ENCODE measurements around the gene CELSR1.

The CELSR1 gene

DNA sequence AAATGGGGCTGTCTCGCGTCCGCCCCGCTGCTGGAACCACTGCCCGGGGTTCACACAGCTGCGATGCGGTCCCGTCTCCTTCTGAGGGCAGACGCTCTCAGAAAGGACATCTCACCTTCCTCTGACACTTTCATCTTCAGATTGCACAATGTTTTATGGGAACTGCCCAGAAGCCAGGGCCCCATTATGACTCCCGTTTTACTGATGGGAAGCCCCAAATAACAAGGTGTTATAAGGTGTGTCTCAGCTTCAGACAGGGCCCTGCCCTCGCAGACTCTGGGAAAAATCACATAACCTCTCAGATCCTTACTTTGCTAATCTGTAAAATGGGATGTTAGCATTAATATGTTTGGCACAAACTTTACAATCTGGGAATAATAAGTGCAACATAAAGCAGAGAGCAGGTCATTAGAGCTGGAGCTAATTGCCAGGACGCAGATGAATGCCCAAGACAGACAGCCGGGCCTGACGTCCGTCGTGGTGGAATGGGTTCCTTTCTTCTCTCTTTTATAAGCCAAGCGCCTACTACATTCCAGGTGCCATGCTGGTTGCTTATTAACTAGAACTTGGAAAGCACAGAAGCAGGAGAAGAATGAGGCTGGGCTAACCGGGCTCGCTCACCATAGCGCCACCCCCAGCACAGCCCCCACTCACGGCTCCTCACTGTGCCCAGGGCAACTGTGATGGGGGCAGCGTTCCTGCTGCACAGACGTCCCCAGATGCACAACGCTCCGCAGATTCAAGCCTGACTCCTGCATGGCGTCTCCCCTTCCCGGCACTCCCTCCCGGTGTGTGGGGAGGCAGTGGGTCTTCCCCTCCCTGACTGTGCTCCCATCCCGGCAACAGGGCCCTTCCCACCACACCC lies 158.1 kb downstream of the CELSR1 start:
- no peak for DNase-seq
- intact Hi-C loops (cut with DNase I), result loop anchor here (10.0 kb wide), 1 partner anchor 66 kb away; no protein-coding TSS in a partner anchor

DNA sequence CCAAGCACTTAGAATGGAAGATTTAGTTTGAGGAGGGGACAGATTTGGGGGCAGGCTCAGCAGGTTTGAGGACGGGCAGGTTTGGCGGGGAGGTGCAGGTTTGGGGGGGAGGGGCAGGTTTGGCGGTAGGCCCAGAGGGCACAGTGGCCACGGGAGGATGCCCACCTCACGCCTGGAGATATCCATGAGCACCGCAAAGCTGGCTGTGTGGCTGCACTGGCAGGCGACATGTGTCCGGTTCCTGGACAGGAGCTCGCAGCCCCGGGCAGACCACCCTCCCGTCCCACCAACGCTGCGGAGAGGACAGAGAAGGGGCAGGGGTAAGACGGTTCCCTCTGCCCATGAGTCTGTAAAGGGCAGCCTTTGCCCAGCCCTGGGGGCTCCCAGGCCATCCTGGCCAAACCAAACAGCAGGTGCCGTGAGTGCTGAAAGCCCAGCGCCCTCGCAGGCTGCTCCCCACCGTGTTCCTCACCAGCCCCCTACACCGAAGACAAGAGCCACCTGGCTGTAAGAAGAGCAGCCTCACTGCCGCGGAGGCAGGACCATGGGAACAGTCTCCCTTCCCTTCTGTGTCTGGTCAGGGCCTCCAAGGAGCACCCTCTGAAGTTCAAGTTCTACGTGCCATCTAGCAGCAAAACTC lies 158.9 kb downstream of the CELSR1 start:
- intact Hi-C loops (cut with DNase I), result loop anchor here (10.0 kb wide), 1 partner anchor 66 kb away; no protein-coding TSS in a partner anchor
- no peak for DNase-seq

DNA sequence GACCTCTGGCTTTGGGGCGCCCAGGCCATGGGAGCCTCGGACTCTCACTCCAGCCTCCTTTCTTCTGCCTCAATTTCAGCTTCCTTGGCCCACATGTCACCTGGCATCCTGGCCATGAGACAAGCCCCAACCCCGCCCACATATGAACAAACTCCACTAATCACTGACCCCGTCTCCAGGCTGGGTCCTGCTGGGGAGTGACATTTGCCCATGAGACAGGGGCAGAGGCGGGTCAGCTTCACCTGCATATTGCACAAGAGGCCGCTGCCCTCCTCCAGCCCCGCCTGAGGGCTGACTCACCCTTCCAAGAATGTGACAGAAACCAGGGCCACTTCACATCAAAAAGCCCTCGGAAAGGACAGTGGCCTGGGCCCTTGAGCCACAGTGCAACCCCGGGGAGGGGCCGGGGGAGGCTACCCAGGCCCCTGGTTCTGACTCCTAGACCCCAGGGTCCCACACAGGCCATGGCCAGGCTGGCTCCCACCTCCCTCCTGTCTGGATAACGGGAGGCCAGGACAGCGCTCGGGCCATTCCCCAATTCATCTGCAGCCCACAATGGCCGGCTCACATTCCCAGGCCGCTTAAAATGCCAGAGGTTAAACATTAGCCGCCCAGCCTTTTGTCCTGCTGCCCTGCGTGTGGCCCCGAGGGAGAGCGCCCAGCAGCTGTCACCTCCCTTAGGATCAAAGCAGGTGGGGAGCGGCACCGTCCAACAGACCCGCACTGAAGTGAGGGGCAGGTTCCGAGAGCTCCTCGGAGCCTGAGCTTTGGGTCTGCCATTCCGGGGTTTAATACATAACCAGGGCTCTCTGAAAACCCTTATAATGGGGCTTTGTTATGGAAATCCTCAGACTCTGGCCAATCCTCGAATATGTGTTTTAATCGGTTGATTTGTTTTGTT lies 159.6 kb downstream of the CELSR1 start:
- DNase-seq, result no peak
- intact Hi-C loops (cut with DNase I), result loop anchor here (10.0 kb wide), 1 partner anchor 67 kb away; no protein-coding TSS in a partner anchor

DNA sequence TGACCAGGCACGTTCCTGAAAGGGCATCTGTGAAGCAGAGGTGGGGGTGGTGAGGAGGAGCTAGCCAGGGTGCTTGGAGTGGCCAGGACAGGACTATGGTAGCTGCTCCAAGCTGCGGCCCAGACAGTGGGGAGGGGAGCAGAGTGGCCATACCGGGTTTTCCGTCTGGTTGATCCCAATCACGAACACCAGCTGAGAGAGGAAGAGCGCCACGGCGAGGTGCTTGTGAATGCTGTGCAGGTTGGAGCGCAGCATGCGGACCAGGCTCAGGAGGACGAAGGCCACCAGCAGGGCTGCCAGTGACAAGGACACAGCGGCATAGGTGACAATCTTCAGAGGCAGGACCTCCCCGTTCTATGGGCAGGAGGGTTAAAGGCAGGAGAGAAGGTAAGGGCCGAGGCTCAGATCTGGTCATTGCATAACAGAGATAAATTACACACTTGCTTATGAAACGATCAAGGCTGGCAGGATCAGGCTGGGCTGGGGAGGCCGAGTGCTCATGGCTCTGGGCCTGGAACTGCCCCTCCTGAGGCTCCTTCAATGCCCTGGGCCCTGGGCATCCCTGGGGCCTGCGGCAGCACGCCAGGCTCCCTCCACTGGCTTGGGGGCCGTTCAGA lies 160.4 kb downstream of the CELSR1 start:
- no peak for DNase-seq
- intact Hi-C loops (cut with DNase I), result loop anchor here (10.0 kb wide), 1 partner anchor 68 kb away; no protein-coding TSS in a partner anchor

DNA sequence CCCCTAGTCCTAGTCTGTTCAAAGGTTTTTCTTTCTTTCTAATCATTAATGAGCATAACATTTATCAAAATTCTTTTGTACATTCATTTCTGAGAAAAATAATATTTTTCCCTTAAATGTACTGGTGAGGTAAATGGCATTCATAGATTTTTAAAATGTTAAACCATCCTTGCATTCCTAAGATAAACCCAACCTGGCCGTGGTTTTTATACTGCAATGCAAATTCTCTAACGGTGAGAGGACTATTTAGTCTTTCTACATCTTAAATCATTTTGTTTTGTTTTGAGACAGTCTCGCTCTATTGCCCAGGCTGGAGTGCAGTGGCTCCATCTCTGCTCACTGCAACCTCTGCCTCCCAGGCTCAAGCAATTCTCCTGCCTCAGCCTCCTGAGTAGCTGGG lies 161.3 kb downstream of the CELSR1 start:
- intact Hi-C loops (cut with DNase I), result loop anchor here (10.0 kb wide), 1 partner anchor 69 kb away; no protein-coding TSS in a partner anchor
- DNase-seq, result no peak

DNA sequence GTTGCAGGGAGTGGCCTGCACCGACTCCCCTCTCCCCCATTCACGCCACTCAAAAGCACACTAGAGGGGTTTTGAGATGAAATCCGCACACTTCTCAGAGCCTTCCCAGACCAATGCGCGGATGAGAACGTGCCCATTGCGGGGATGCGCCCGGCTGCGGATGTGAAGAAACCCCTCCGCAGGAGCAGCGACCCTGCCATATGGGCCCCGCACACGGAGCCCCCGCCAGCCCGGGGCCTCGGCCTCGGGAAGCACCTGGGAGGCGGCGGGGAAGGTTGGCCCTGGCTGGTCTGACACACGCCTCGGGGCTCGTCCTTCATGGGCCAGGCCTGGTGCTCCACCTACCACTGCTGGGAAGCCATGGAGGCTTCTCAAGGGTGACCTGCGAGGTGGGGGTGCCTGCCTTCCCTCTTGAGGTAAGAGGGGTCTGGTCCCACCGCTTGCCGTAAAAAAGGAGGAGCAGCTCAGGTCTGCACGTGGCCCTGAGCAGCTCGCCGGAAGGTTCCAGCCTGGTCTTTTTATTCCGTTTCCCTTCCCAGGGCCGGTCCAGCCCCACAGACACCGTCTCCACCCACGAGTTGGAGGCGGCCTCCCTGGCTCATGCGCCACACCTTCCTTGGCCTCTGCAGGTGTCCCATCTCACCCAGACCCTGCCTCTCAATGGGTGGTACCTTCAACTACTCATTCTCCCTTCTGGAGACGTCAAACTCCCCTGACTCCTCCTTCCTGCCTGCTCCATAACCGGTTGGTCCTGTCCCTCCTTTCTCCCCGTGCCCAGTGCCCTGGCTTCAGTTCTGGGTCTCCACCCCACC lies 162.6 kb downstream of the CELSR1 start:
- DNase-seq, result no peak
- intact Hi-C loops (cut with DNase I), result loop anchor here (10.0 kb wide), 1 partner anchor 70 kb away; no protein-coding TSS in a partner anchor

DNA sequence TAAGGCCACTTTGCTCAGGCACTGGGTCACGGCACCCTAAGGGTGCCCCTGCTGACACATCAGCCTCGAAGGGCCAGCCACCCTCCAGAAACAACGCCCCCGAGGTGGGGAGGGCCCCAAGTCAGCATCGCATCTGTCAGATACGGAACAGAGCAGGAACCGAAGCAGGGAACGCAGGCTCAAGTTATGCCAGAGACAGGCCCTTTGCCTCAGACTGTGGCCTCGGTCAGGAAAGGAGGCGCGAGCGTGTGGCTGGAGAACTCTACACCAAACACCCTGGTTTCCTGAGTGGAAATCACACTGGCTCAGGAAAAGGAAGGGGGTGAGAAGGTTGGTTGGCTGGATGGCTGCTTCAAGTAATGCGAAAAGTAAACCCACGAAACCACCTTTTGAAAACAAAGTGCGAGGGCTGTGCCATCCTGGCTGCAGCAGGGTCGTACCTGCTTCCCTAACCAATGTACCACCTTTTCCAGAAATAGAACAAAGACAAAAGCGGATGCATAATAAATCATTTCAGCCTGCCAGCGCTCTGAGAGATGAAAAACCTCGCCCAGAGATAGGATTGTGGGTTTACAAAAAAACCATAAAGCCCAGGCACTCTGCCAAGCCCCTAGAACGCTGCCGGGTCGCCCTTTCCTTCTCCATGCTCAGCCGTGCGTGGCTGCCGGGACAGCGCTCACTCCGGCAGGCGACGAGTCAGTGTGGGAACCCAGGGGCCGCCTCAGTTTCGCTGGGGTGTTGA lies 163.3 kb downstream of the CELSR1 start:
- intact Hi-C loops (cut with DNase I), result loop anchor here (10.0 kb wide), 1 partner anchor 71 kb away; no protein-coding TSS in a partner anchor
- DNase-seq, result no peak

DNA sequence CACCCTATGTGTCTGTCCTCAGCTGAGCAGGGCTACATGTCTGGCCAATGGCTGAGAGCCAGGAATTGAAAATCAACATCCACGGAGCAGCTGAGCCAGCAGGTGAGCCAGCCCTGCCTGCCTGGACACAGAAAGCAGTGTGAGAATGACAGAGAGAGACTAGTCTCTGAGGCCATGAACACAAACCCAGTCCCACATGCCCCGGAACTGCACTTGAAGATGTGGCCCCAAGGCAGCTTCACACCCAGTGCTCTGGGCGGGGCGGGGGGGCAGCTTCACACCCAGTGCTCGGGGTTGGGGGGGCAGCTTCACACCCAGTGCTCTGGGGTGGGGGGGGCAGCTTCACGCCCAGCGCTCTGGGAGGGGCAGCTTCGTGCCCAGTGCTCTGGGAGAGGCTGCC lies 164.3 kb downstream of the CELSR1 start:
- no peak for DNase-seq
- intact Hi-C loops (cut with DNase I), result loop anchor here (10.0 kb wide), 1 partner anchor 72 kb away; no protein-coding TSS in a partner anchor

DNA sequence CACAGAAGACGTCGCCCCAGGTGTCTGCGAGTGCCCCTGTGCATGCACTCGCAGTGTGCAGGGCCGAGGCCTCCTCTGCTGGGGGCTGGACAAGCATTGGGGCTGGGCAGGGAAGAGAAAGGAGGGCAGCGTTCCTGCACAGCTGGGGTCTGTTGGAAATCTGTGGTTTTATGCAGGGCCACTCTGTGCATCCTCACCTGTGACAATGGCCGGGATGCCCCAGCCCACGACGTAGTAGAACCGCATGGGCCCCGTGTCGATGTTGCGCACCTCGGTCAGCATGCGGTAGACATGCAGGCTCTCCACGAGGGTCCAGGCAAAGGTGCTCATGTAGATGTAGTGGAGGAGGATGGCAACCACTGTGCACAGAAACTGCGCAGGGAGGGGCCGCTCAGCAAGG lies 164.7 kb downstream of the CELSR1 start:
- DNase-seq, result no peak
- intact Hi-C loops (cut with DNase I), result loop anchor here (10.0 kb wide), 1 partner anchor 72 kb away; no protein-coding TSS in a partner anchor

DNA sequence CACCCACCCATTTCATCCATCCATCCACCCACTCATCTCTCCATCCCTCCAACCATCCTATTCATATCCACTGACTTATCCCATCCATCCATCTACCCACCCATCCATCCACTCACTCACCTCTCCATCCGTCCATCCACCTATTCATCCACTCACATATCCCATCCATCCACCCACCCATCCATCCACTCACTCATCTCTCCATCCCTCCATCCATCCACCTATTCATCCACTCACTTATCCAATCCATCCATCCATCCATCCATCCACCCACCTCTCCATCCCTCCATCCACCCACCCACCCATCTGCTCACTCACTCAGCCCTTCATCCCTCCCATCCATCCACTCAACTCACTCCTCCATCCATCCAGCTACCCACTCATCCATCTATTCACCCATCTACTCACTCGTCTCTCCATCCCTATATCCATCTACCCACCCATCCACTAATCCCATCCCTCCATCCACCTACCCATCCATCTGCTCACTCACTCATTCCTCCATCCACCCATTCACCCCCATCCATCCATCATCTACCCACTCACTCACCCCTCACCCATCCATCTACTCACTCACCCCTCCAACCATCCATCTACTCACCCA lies 165.7 kb downstream of the CELSR1 start:
- DNase-seq, result no peak
- intact Hi-C loops (cut with DNase I), result loop anchor here (10.0 kb wide), 1 partner anchor 73 kb away; no protein-coding TSS in a partner anchor

DNA sequence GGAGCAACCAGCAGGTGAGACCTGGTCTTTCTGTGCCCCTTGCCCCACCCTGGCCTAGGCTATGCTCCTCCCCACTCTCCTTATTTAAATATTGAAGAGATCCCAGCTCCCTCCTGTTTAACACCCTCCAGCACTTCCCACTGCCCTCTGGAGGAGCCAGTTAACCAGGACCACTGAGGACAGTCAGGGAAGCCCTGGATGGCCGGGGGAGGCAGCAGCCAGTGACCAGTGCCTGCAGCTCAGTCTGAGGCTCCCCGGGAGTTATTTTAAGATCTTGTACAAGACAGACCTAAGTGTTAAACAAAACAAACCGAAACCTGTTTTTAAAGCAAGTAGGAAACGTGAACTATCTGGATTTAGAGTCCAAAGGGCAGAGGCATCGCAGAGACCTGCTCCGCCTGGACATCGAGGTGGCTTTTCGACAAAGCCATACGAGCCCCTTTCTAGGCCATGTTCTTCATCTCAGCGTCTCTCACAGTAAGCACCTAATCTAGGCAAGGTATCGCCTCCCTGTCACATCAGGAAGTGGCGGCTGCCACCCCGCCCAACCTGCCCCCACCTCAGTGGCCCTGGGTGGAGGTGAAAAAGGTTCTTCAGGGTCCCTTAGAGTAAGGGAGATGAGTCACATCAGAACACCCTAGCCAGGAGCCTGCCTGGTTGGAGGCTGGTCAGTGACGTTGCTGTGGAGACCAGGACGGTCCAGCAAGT lies 166.7 kb downstream of the CELSR1 start:
- intact Hi-C loops (cut with DNase I), result loop anchor here (10.0 kb wide), 1 partner anchor 74 kb away; no protein-coding TSS in a partner anchor
- DNase-seq, result no peak

DNA sequence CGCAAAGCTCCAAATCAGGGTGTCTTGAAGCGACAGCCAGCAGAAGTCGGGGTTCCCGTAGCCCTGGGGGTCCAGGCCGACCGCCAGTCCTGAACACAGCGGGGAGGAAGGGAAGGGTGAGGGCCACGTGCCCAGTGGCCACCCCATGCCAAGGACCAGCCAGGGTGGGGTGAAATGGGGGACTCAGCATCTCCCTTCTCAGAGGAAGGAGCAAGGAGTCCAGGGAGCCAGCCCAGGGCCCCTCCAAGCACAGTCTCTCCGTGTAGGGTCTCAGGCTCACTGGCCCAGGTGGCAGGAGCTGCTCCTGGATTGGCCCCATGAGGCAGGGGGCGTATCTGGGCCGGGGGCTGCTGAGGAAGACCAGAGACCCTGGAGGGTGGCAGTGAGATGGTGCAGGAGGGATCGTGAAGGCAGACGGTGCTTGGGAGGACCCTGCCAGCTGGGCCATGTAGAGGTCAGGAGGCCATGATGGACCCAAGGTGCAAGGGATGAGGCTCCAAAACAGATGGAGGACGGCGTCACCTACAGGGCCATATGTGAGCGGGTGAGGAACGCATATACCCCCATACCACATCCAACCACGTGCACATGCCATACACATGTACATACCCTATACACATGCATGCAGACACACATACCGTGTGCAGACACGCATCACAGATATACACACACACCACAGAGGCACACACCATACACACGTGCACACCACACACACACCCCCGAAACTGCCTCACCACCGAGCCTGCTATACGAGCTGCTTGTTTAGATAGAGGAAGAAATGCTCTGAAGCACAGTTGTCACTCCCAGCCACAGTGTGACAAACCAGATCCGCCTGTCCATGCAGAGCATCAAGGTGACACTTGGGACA lies 167.5 kb downstream of the CELSR1 start:
- no peak for DNase-seq

DNA sequence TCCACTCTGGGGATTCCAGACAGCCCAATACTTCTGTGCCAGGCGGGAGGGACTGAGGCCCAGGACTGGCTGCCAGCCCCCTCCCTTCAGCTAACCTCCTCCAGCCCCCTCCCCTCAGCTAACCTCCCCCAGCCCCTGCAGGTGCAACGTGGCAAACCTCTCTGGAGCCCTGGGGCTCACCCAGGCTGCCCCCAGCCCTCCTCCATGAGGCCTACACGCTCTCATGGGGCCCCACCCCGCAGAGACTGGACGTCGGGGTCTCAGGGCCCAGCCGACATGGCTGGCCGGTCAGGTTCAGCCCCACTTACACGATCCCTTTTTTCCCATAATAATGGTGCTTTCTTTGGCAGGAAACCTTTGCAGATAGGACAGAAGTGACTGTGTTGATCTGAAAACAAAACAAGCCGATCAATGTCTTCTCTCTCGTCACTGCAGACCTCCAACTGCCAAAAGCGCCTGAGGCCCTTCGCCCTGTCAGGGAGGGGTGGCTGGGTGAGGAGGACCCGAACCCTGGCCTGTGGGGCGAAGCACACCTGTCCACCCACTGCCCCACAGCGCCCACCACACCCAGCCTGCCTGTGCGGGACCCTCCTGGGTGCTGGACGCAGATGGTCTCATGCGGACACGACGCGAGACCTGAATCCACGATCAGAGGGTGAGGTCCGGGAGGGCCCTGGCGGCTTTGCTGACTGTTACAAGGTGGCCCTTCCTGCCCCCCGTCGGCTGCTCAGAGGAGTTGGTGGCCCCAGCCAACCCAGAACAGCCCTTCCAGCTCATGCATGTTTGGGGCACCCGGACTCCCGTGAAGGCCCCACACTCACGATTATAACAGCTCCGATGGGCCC lies 168.3 kb downstream of the CELSR1 start:
- DNase-seq, result no peak
- intact Hi-C loops (cut with DNase I), result no loop called here

More for the DNA sequence above, 167.5 kb downstream of the CELSR1 start:
- intact Hi-C loops (cut with DNase I), result loop anchor here (10.0 kb wide), 1 partner anchor 75 kb away; no protein-coding TSS in a partner anchor

DNA sequence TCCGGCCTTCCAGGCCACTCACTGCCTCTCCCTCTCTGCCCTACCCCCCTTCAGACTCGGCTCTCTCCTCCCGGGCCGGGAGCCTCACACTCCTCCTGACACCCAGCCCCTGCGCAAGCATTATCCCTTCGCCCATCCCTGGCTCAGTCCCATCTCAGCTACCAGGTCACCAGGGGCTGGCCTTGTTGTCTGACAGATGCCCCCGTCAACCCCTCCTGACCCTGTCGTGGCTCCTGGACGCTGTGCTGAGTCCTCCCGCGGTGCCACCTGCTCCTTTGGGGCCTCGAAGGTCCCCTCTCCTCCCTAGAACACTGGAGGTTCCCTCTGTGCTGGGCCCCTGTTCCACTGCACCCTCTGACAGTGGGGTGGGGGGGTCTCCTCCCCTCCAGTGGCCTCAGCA lies 169.0 kb downstream of the CELSR1 start:
- DNase-seq, result no peak
- intact Hi-C loops (cut with DNase I), result no loop called here

All from head of caudate nucleus (tissue), 42 donors.